NB4 (cell line): ENCODE measurements around the gene MSRB1.

Source experiments
- CTCF ChIP-seq: IDR thresholded peaks from one replicate; pipeline ENCODE4 v1.5.1; 2012; ENCODE audit warnings: low read depth, low read length
- MAX ChIP-seq: IDR thresholded peaks from 2 replicates; pipeline ENCODE4 v1.6.1; 2011; ENCODE audit warnings: low read depth, low read length
- MYC ChIP-seq: IDR thresholded peaks from 2 replicates; pipeline ENCODE4 v1.6.1; 2011; ENCODE audit warnings: low read depth, low read length
- POLR2A ChIP-seq: IDR thresholded peaks from 2 replicates; pipeline ENCODE4 v1.6.1; 2011; ENCODE audit warnings: mild to moderate bottlenecking; ENCODE audit not compliant: insufficient read length; ENCODE audit errors: extremely low read depth

- TF ChIP-seq CTCF: no peak
- no peak for TF ChIP-seq POLR2A
- TF ChIP-seq MYC: no peak
- no peak for TF ChIP-seq MAX
Measured at GRCh38 chr16:1940273-1941161, 2.5 kb downstream of the MSRB1 start.
